GM12864 (cell line): Measurements from ENCODE around the gene CTSW.

Experiments
- DNase-seq: peaks from one replicate; pipeline ENCODE4 v3.0.0-alpha.2; 2011; ENCODE audit warnings: low read depth
- H3K4me3 ChIP-seq: 2 replicates; pipeline ENCODE4 v1.5.1; 2011; ENCODE audit warnings: mild to moderate bottlenecking, low read depth, low read length, control low read depth
- TF ChIP-seq, protein P1 (sequence below): IDR thresholded peaks from 2 replicates; pipeline ENCODE4 v1.5.1; 2011; ENCODE audit warnings: low read depth, mild to moderate bottlenecking, moderate library complexity, low read length, control low read depth, inconsistent platforms; ENCODE audit errors: missing control alignments

The CTSW gene

DNA sequence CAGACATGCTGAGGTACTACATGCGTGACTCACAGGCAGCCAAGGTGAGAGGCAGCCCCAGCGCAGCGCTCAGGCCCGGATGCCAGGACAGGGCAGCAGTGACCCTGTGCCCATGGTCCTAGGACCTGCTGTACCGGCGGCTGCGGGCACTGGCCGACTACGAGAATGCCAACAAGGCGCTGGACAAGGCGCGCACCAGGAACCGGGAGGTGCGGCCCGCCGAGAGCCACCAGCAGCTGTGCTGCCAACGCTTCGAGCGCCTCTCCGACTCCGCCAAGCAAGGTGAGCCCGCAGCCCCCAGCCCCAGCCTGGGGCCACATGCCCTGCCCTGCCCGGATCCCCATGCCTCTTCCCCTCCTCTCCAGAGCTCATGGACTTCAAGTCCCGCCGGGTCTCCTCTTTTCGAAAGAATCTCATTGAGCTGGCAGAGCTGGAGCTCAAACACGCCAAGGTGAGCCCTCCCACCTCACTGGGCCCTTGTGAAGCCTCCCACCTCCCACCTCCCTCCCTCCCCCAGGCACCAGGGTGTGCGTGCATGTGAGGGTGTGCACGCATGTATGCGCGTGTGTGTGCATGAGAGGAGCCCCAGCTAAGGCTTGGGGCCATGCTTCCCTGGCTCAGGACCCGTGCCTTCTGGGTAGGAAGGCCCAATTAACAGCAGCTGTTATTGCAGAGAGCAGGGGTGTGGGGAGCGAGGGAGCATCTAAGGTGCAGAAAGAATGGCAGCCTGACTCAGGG, 27.0 kb upstream of the CTSW start:
- H3K4me3 ChIP-seq: no peak overlapping the region
- TF ChIP-seq, protein P1, sequence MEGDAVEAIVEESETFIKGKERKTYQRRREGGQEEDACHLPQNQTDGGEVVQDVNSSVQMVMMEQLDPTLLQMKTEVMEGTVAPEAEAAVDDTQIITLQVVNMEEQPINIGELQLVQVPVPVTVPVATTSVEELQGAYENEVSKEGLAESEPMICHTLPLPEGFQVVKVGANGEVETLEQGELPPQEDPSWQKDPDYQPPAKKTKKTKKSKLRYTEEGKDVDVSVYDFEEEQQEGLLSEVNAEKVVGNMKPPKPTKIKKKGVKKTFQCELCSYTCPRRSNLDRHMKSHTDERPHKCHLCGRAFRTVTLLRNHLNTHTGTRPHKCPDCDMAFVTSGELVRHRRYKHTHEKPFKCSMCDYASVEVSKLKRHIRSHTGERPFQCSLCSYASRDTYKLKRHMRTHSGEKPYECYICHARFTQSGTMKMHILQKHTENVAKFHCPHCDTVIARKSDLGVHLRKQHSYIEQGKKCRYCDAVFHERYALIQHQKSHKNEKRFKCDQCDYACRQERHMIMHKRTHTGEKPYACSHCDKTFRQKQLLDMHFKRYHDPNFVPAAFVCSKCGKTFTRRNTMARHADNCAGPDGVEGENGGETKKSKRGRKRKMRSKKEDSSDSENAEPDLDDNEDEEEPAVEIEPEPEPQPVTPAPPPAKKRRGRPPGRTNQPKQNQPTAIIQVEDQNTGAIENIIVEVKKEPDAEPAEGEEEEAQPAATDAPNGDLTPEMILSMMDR: no peak
- DNase-seq: no peak

DNA sequence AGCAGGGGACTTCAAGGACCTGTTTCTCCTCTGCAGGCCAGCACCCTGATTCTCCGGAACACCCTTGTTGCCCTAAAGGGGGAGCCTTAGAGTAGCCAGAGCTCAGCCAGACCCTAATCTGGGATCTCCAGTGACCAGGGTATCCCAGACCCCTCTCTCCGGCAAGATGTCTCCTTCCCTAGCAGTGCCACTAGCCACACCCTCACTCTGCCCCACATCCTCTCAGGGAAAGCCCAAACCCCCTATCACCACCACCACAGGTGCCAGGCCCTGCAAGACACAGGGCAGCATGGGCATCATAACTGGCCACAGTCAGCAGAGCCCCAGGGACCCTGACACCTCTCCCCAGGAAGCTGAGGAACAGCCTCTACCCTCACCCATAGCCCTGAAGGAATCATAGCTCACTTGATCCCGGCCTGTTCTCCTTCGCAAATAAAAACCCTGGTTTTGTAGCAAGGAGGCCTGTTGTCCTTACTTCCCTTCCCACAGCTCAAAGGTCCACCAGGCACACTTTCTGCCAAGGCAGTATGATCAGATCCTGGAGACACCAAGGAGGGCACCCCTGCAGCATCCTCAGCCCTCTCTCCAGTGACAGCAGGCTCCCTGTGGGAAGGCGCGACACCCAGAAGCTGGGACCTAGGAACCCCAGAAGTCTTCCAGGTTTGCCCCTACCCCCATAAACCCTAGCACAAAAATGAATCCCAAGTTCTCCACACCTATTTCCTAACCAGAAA, 26.2 kb upstream of the CTSW start:
- no peak for DNase-seq
- TF ChIP-seq, protein P1: peak; percentile 13
- no peak overlapping the region for H3K4me3 ChIP-seq

GRCh38 chr11:65854161-65854592, 25.5 kb upstream of the CTSW start:
- DNase-seq: no peak
- no peak overlapping the region for H3K4me3 ChIP-seq
- TF ChIP-seq, protein P1: no peak

DNA sequence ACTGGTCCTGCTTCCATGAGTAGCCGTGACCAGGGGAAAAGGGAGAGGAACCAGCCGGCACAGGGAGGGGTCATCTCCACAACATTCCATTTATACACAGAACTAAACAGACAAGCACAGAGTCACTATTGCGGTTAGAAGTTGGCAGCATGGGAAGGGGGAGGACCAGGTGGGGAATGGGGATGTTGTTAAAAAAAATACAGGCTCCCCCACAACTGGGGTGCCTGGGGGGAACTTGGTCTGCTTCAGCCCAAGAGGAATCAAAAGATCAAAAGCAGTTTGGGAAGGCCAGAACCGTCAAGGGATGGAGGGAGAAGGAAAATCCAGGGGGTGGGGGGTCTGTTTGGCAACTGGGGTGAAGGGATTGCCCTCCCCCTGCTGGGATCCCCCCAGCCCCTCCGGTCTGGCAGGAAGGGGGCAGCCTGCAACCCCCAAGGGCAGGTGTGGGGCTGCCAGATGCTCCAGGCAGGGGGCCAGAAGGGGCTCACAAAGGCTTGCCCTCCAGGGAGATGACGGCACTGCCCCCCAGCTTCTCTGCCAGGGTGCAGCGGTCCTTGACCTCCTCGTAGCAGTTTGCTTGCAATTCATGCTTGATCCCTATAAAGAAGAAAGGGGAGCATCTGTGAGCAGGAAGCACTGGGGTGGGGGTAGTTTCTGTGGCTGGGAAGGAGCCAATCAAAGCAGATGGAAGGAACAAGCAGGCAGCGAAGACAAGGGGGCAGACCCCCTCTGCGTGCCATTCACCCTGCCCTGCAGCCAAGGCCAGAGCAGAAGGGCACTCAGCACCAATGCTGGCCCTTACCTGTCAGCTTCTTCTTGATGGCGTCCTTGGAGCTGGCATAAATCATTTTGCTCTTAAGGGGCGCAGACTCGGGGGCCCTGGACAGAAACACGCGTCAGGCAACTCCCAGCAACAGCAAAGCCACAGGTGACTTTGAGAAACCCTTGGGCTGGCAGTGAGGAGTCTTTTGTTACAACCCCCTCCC, 24.5 kb upstream of the CTSW start:
- no peak for DNase-seq
- H3K4me3 ChIP-seq: no peak overlapping the region
- TF ChIP-seq, protein P1: no peak

DNA sequence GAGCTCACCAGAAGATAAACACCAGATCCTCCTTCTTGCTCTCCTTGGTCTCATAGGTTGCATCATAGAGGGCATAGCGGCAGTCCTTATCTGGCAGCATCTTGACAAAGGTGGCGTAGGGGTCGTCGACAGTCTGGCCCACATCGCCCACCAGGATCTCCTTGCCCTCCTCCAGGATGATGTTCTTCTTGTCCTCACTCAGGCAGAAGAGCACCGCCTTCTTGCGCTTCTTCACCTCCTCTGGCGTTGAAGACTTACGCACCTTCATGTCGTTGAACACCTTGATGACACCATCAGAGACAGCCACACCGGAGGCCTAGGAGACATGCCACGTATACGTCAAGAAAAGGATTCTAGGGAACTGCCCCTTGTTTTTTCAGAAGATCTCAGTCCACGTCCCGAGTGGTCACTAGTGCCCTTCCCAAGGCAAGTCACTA, 23.7 kb upstream of the CTSW start:
- H3K4me3 ChIP-seq: peak overlapping the region; percentile 81
- TF ChIP-seq, protein P1: no peak
- no peak for DNase-seq

DNA sequence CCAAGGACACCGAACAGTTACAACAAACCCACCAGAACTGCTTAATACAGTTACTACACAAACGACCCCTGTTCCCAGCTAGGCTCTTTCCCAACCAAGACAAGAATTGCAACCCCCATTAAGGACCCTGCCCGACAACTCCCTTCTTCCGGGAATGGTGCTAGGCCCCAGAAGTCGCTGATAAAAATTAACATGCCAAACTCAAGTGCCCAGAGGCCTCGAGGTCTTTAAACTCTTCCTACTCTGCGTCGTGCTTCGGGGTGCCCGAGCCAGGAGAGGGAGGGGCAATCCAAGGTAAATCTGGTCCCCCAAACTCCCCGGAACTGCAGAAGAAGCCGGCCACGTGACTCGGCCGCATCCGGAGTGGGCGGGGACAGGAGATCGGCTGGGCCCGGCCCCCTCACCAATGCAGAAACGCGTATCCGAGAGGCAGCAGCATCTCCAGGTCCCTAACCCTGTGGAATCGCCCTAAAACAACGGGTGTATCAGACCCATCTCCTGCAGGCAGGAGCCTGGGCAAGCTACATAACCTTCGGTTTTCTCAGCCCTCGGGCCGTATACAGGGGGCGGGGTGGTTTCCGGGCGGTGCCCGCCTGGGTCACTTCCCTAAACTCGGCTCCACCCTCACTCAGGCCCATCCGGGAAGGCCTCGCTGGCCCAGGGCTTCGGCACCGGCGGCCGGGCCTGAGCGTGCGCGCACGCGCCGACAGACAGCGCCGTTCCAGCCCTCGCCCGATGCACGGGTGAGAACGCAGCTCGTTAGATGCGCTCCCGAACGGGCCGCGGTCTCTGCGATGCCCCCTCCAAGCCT, 22.7 kb upstream of the CTSW start:
- H3K4me3 ChIP-seq: peak overlapping the region; percentile 81
- no peak for DNase-seq
- TF ChIP-seq, protein P1: no peak
